ENCODE results near the gene NHSL1.

DNA sequence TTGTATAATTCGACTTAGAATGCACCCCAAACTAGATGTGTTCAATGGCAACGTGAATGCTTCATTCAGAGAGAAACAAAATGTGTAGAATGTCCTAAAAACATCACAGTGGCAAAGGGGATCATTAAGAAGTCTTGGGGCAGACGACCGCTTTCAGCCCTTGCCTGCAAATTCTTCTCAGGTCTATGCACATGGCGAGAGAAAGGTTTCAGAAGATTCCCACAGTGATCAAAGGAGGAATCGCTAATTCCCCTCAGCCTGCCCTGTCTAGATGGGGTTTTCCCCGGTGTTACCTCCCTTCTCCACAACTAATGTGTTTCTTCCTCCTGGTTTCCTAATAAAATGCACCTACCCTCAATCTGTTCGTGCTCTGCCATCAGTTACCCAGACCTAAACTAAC, 13.3 kb upstream of the NHSL1 start:
- no peak for TF ChIP-seq POLR2A (IDR thresholded peaks at IDR 0.05; ENCODE audit: low read length)
- TF ChIP-seq GATA1 (IDR thresholded peaks at IDR 0.05; ENCODE audit: low read depth, low read length): no peak

Data from erythroblast (primary cell).